ENCODE results near the gene DDR1.

DDR1 gene

GRCh38 chr6:30935018-30935417 is 50.7 kb downstream of the DDR1 start:
- H2AFZ ChIP-seq (ENCODE audit: low read depth, low read length, severe bottlenecking), result no peak overlapping the region
- no peak overlapping the region for H3K9ac ChIP-seq (ENCODE audit: low read length)
- no peak overlapping the region for H3K27ac ChIP-seq (ENCODE audit: low read depth, low read length)
- no peaks in the 10 kb centered on the region for H3F3A ChIP-seq (ENCODE audit: insufficient read depth)
- no peaks in the 10 kb centered on the region for H3K27me3 ChIP-seq (ENCODE audit: low read length)
- H3K4me2 ChIP-seq (ENCODE audit: low read depth, low read length, poor library complexity, severe bottlenecking), result no peak overlapping the region
- H3K79me2 ChIP-seq (ENCODE audit: insufficient read depth, low read length), result no peaks in the 10 kb centered on the region
- no peaks in the 10 kb centered on the region for H3K9me2 ChIP-seq (replicated peaks; ENCODE audit: insufficient read depth, low read length)
- no peaks in the 10 kb centered on the region for H4K20me1 ChIP-seq (ENCODE audit: low read depth, low read length)
- no peak for TF ChIP-seq CTCF (IDR thresholded peaks at IDR 0.05; ENCODE audit: insufficient read depth, low read length, poor library complexity, severe bottlenecking)
- no peak for TF ChIP-seq EZH2phosphoT487 (conservative IDR thresholded peaks at IDR 0.05; ENCODE audit: low read length)
- no peaks in the 10 kb centered on the region for H3K9me3 ChIP-seq (ENCODE audit: insufficient read depth, low read length)
- no peaks in the 10 kb centered on the region for H3K36me3 ChIP-seq (ENCODE audit: low read length)
- H3K4me3 ChIP-seq (ENCODE audit: insufficient read depth, low read length, poor library complexity, severe bottlenecking), result no peak overlapping the region

GRCh38 chr6:30937265-30937664 is 52.9 kb downstream of the DDR1 start:
- H3K4me3 ChIP-seq (ENCODE audit: insufficient read depth, low read length, poor library complexity, severe bottlenecking), result no peak overlapping the region
- H3K9me2 ChIP-seq (replicated peaks; ENCODE audit: insufficient read depth, low read length), result no peaks in the 10 kb centered on the region
- TF ChIP-seq CTCF (IDR thresholded peaks at IDR 0.05; ENCODE audit: insufficient read depth, low read length, poor library complexity, severe bottlenecking) (no peak), EZH2phosphoT487 (conservative IDR thresholded peaks at IDR 0.05; ENCODE audit: low read length) (no peak)
- no peaks in the 10 kb centered on the region for H3K27me3 ChIP-seq (ENCODE audit: low read length)
- H3K9ac ChIP-seq (ENCODE audit: low read length), result no peak overlapping the region
- H3F3A ChIP-seq (ENCODE audit: insufficient read depth), result no peaks in the 10 kb centered on the region
- H2AFZ ChIP-seq (ENCODE audit: low read depth, low read length, severe bottlenecking), result no peak overlapping the region
- no peaks in the 10 kb centered on the region for H4K20me1 ChIP-seq (ENCODE audit: low read depth, low read length)
- H3K4me2 ChIP-seq (ENCODE audit: low read depth, low read length, poor library complexity, severe bottlenecking), result no peak overlapping the region
- H3K79me2 ChIP-seq (ENCODE audit: insufficient read depth, low read length), result no peaks in the 10 kb centered on the region
- H3K9me3 ChIP-seq (ENCODE audit: insufficient read depth, low read length), result no peaks in the 10 kb centered on the region
- H3K36me3 ChIP-seq (ENCODE audit: low read length), result no peaks in the 10 kb centered on the region
- H3K27ac ChIP-seq (ENCODE audit: low read depth, low read length), result no peak overlapping the region

- Histone ChIP-seq H3K27ac (ENCODE audit: low read depth, low read length) (no peak overlapping the region), H3K4me2 (ENCODE audit: low read depth, low read length, poor library complexity, severe bottlenecking) (no peak overlapping the region), H4K20me1 (ENCODE audit: low read depth, low read length) (no peaks in the 10 kb centered on the region), H3K36me3 (ENCODE audit: low read length) (no peaks in the 10 kb centered on the region), H2AFZ (ENCODE audit: low read depth, low read length, severe bottlenecking) (no peak overlapping the region), H3K9me3 (ENCODE audit: insufficient read depth, low read length) (no peaks in the 10 kb centered on the region), H3K9me2 (replicated peaks; ENCODE audit: insufficient read depth, low read length) (no peaks in the 10 kb centered on the region), H3K9ac (ENCODE audit: low read length) (no peak overlapping the region), H3F3A (ENCODE audit: insufficient read depth) (no peaks in the 10 kb centered on the region; the same call in 1 of the 2 replicates), H3K27me3 (ENCODE audit: low read length) (no peaks in the 10 kb centered on the region), H3K4me3 (ENCODE audit: insufficient read depth, low read length, poor library complexity, severe bottlenecking) (no peak overlapping the region), H3K79me2 (ENCODE audit: insufficient read depth, low read length) (no peaks in the 10 kb centered on the region)
- TF ChIP-seq EZH2phosphoT487 (conservative IDR thresholded peaks at IDR 0.05; ENCODE audit: low read length) (no peak), CTCF (IDR thresholded peaks at IDR 0.05; ENCODE audit: insufficient read depth, low read length, poor library complexity, severe bottlenecking) (no peak)
These were observed 54.4 kb downstream of the DDR1 start for GRCh38 chr6:30938730-30939129.
